Naive thymus-derived CD8-positive, alpha-beta T cell (primary cell): ENCODE data around the gene GAL3ST2. TPM values are rescaled to one million over a fixed set of nuclear protein-coding genes. Genes with fewer than 3 reads are reported as not detected.
"Not testable (repeated sequence)": the region's sequence is repeated elsewhere in the genome, so short reads cannot be mapped to it uniquely, and the experiment has no call there.

Experiments used
- ATAC-seq, 2 donors: fragments of 150-1000 bp; cut with Tn5 transposase in 1 of 2; sonication (Bioruptor Pico), chemical (Tn5 transposase) in 1 of 2; 1 replicate in 1 of 2; 2 replicates in 1 of 2; pipeline ENCODE4 v1.10.0; 2021; ENCODE audit warnings: mild to moderate bottlenecking in 2 of 2, moderate library complexity in 2 of 2
- POLR2A ChIA-PET: fragments of 350-600 bp; sonication (Branson Sonifier 250); formaldehyde crosslinking; loops from one replicate; lab custom pipeline; 2021; ENCODE audit warnings: antibody characterized with exemption; lab: Charles Lee
- DNase-seq, 10 donors: peaks; one replicate each; pipeline versions ENCODE4 v3.0.0 to v3.0.0-alpha.2; 2020 to 2022
- H3K27ac Mint-ChIP-seq, 10 donors: one replicate each; pipeline ENCODE4 v1.8.0; 2020 to 2022; ENCODE audit warnings: mild to moderate bottlenecking in 10 of 10, mixed read lengths in 10 of 10, moderate library complexity in 4 of 10, inconsistent platforms in 1 of 10
- H3K27me3 Mint-ChIP-seq, 5 donors: one replicate each; pipeline ENCODE4 v1.8.0; 2021 to 2022; ENCODE audit warnings: mixed read lengths in 5 of 5
- H3K36me3 Mint-ChIP-seq, 3 donors: one replicate each; pipeline ENCODE4 v1.8.0; 2020 to 2022; ENCODE audit warnings: mixed read lengths in 3 of 3, mild to moderate bottlenecking in 2 of 3, inconsistent platforms in 1 of 3
- H3K4me1 Mint-ChIP-seq, 4 donors: one replicate each; pipeline ENCODE4 v1.8.0; 2021 to 2022; ENCODE audit warnings: mixed read lengths in 4 of 4
- H3K4me3 Mint-ChIP-seq, 10 donors: one replicate each; pipeline ENCODE4 v1.8.0; 2020 to 2022; ENCODE audit warnings: mild to moderate bottlenecking in 10 of 10, mixed read lengths in 10 of 10, moderate library complexity in 6 of 10, inconsistent platforms in 1 of 10
- H3K9me3 Mint-ChIP-seq, 9 donors: one replicate each; pipeline ENCODE4 v1.8.0; 2020 to 2022; ENCODE audit warnings: mixed read lengths in 9 of 9, mild to moderate bottlenecking in 3 of 9, inconsistent platforms in 1 of 9, moderate library complexity in 1 of 9
- polyA plus RNA-seq, 3 donors: library from polyadenylated mRNA; unstranded; fragments of 300-500 nt; fragmentation: Illumina TruSeq; gene quantifications; one replicate each; pipeline ENCODE4 v1.2.3, GENCODE V29; 2021
- total RNA-seq, 8 experiments: library from RNA in 2 of 8; stranded (reverse) in 2 of 8; gene quantifications; one replicate each; pipeline ENCODE4 v1.2.3 and lab custom pipeline; 2021 to 2026

GAL3ST2 gene
- total and polyA plus RNA-seq, 5 experiments from 2014 or later, result not detected

GRCh38 chr2:241788135-241788534 is 11.5 kb downstream of the GAL3ST2 start:
- ATAC-seq, result no peak
- peaks cover 3 to 17% (median 13%) of the 10 kb centered on the region in 4 donors for H3K4me1 Mint-ChIP-seq
- H3K4me3 Mint-ChIP-seq, result no peak overlapping the region
- peak overlapping the region in 5 of 10 donors; percentile 0 to 51 (median 30) for H3K27ac Mint-ChIP-seq
- POLR2A ChIA-PET, result no interaction called here
- H3K27me3 Mint-ChIP-seq, result no peaks in the 10 kb centered on the region
- no peaks in the 10 kb centered on the region for H3K9me3 Mint-ChIP-seq
- DNase-seq, result no peak
- no peaks in the 10 kb centered on the region for H3K36me3 Mint-ChIP-seq

GRCh38 chr2:241788572-241788971 is 11.9 kb downstream of the GAL3ST2 start:
- H3K36me3 Mint-ChIP-seq, result no peaks in the 10 kb centered on the region
- H3K9me3 Mint-ChIP-seq, result no peaks in the 10 kb centered on the region
- no peaks in the 10 kb centered on the region for H3K27me3 Mint-ChIP-seq
- H3K4me1 Mint-ChIP-seq, result peaks cover 3 to 17% (median 13%) of the 10 kb centered on the region in 4 donors
- peak overlapping the region in 2 of 10 donors; percentile 30 to 51 for H3K27ac Mint-ChIP-seq
- no peak for DNase-seq
- POLR2A ChIA-PET, result no interaction called here
- H3K4me3 Mint-ChIP-seq, result peak overlapping the region in 1 of 10 donors; percentile 6
- ATAC-seq, result peak in 1 of 2 donors; percentile 16

GRCh38 chr2:241791385-241791784 is 14.8 kb downstream of the GAL3ST2 start:
- not testable (repeated sequence) for DNase-seq, H3K9me3 Mint-ChIP-seq, H3K4me3 Mint-ChIP-seq, ATAC-seq, H3K27ac Mint-ChIP-seq, H3K36me3 Mint-ChIP-seq, H3K27me3 Mint-ChIP-seq
- POLR2A ChIA-PET, result interaction anchor here (0.6 kb wide), 1 partner anchor 76 kb away, joined by 3 read pairs; no protein-coding TSS in a partner anchor
- peaks cover 3 to 17% (median 13%) of the 10 kb centered on the region in 4 donors for H3K4me1 Mint-ChIP-seq

GRCh38 chr2:241793385-241793784 is 16.8 kb downstream of the GAL3ST2 start:
- no peak overlapping the region for H3K4me3 Mint-ChIP-seq
- peaks cover 0 to 3% (median 0%) of the 10 kb centered on the region in 5 donors for H3K27me3 Mint-ChIP-seq
- ATAC-seq (no peak), DNase-seq (no peak)
- H3K36me3 Mint-ChIP-seq, result no peaks in the 10 kb centered on the region
- H3K4me1 Mint-ChIP-seq, result peaks cover 3 to 12% (median 7%) of the 10 kb centered on the region in 4 donors
- H3K27ac Mint-ChIP-seq, result no peak overlapping the region
- POLR2A ChIA-PET, result no interaction called here
- no peaks in the 10 kb centered on the region for H3K9me3 Mint-ChIP-seq

GRCh38 chr2:241794250-241794823 is 17.7 kb downstream of the GAL3ST2 start:
- POLR2A ChIA-PET, result no interaction called here
- H3K4me3 Mint-ChIP-seq, result no peak overlapping the region

GRCh38 chr2:241795021-241795999 is 18.7 kb downstream of the GAL3ST2 start:
- no peaks in the 10 kb centered on the region for H3K4me1 Mint-ChIP-seq
- no peaks in the 10 kb centered on the region for H3K9me3 Mint-ChIP-seq
- DNase-seq (no peak), ATAC-seq (no peak)
- H3K27ac Mint-ChIP-seq, result peak overlapping the region in 1 of 10 donors; percentile 59
- peaks cover 0 to 3% (median 0%) of the 10 kb centered on the region in 5 donors for H3K27me3 Mint-ChIP-seq
- H3K36me3 Mint-ChIP-seq, result no peaks in the 10 kb centered on the region
- H3K4me3 Mint-ChIP-seq, result no peak overlapping the region
- POLR2A ChIA-PET, result no interaction called here

More at GRCh38 chr2:241794250-241794823, 17.7 kb downstream of the GAL3ST2 start:
- DNase-seq, result no peak
- no peak for ATAC-seq
- peaks cover 0 to 2% (median 0%) of the 10 kb centered on the region in 4 donors for H3K4me1 Mint-ChIP-seq
- H3K27ac Mint-ChIP-seq, result no peak overlapping the region
- H3K9me3 Mint-ChIP-seq, result no peaks in the 10 kb centered on the region
- H3K27me3 Mint-ChIP-seq, result peaks cover 0 to 3% (median 0%) of the 10 kb centered on the region in 5 donors
- no peaks in the 10 kb centered on the region for H3K36me3 Mint-ChIP-seq

- Mint-ChIP-seq H3K9me3 (no peaks in the 10 kb centered on the region), H3K27me3 (peaks cover 0 to 3% (median 0%) of the 10 kb centered on the region in 5 donors), H3K27ac (no peak overlapping the region), H3K36me3 (no peaks in the 10 kb centered on the region), H3K4me3 (no peak overlapping the region), H3K4me1 (peaks cover 0 to under 1% (median 0%) of the 10 kb centered on the region in 4 donors)
- ATAC-seq (no peak), DNase-seq (no peak)
- POLR2A ChIA-PET, result no interaction called here
These were observed 19.6 kb downstream of the GAL3ST2 start for GRCh38 chr2:241796209-241796608.

- peaks cover 0 to 3% (median 0%) of the 10 kb centered on the region in 5 donors for H3K27me3 Mint-ChIP-seq
- H3K4me3 Mint-ChIP-seq, result no peak overlapping the region
- no peak for DNase-seq
- POLR2A ChIA-PET, result no interaction called here
- peak overlapping the region in 1 of 10 donors; percentile 21 for H3K27ac Mint-ChIP-seq
- H3K9me3 Mint-ChIP-seq, result no peaks in the 10 kb centered on the region
- peaks cover 0 to 2% (median 0%) of the 10 kb centered on the region in 4 donors for H3K4me1 Mint-ChIP-seq
- no peak for ATAC-seq
- no peaks in the 10 kb centered on the region for H3K36me3 Mint-ChIP-seq
These were observed 20.1 kb downstream of the GAL3ST2 start for GRCh38 chr2:241796610-241797138.

- Mint-ChIP-seq H3K4me3 (no peak overlapping the region), H3K9me3 (no peaks in the 10 kb centered on the region), H3K36me3 (no peaks in the 10 kb centered on the region), H3K27ac (peak overlapping the region in 1 of 10 donors; percentile 23), H3K4me1 (peaks cover 0 to 2% (median 0%) of the 10 kb centered on the region in 4 donors), H3K27me3 (peaks cover 0 to 3% (median 0%) of the 10 kb centered on the region in 5 donors)
- ATAC-seq (no peak), DNase-seq (peak in 1 of 10 donors; percentile 60)
- POLR2A ChIA-PET, result no interaction called here
These were observed 20.9 kb downstream of the GAL3ST2 start for GRCh38 chr2:241797441-241798080.

- peaks cover 0 to 3% (median 0%) of the 10 kb centered on the region in 5 donors for H3K27me3 Mint-ChIP-seq
- no peak overlapping the region for H3K4me3 Mint-ChIP-seq
- DNase-seq (no peak), ATAC-seq (no peak)
- POLR2A ChIA-PET, result no interaction called here
- no peaks in the 10 kb centered on the region for H3K36me3 Mint-ChIP-seq
- peaks cover 0 to 2% (median under 1%) of the 10 kb centered on the region in 4 donors for H3K4me1 Mint-ChIP-seq
- H3K27ac Mint-ChIP-seq, result peak overlapping the region in 1 of 10 donors; percentile 23
- H3K9me3 Mint-ChIP-seq, result no peaks in the 10 kb centered on the region
These were observed 21.5 kb downstream of the GAL3ST2 start for GRCh38 chr2:241798081-241798630.

GRCh38 chr2:241798631-241799521 is 22.3 kb downstream of the GAL3ST2 start:
- Mint-ChIP-seq H3K27ac (no peak overlapping the region), H3K9me3 (no peaks in the 10 kb centered on the region), H3K4me1 (peaks cover 0 to 6% (median 3%) of the 10 kb centered on the region in 4 donors), H3K27me3 (peaks cover 0 to 9% (median 0%) of the 10 kb centered on the region in 5 donors), H3K36me3 (no peaks in the 10 kb centered on the region), H3K4me3 (no peak overlapping the region)
- no peak for ATAC-seq
- POLR2A ChIA-PET, result no interaction called here
- peak in 1 of 10 donors; percentile 62 for DNase-seq
